G401 (cell line): ENCODE results near the gene SDK2. TPM values are rescaled to one million over a fixed set of nuclear protein-coding genes. Genes with fewer than 3 reads are reported as not detected.

Source experiments
- DNase-seq: peaks from one replicate; pipeline ENCODE4 v3.0.0-alpha.2; 2015; ENCODE audit warnings: low spot score
- in situ Hi-C: cut with HindIII; loops from 2 replicates; pipeline ENCODE4 v1.10.0; 2016; ENCODE audit warnings: low sequenced_read_pairs, mixed read lengths
- total RNA-seq: library from RNA; depleted of rRNA; stranded (reverse); fragments of >200 nt; shearing (Covaris generic); gene quantifications from 2 replicates; pipeline ENCODE4 v1.2.3, GENCODE V29; 2014

The SDK2 gene
- total RNA-seq, 1 experiment from 2014 or later, result 0.10 TPM

DNA sequence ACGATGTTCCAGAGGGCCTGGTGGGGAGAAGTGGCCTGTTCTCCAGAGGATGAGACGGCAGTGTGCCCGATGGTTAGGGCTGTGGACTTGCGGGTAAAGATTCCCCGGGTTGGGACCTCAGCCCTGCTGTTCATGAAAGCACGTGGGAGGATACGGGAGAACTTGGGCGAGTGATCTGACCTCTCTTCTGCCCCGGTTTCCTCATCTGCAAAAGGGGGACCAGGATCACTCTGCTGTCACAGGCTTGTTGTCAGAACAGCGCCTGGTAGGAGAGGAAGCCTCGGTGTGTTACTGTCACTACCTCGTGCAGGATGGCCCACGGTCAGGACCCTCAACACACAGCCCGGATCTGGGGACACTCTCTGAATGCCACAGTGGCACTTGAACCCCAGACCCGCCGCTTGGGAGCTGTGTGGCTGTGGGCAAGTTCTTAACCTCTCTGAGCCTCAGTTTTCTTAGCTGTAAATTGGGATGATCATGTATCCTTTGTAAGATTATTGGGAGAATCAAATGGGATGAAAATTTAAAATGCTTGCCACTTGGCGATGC, 246.9 kb downstream of the SDK2 start:
- no peak for DNase-seq

DNA sequence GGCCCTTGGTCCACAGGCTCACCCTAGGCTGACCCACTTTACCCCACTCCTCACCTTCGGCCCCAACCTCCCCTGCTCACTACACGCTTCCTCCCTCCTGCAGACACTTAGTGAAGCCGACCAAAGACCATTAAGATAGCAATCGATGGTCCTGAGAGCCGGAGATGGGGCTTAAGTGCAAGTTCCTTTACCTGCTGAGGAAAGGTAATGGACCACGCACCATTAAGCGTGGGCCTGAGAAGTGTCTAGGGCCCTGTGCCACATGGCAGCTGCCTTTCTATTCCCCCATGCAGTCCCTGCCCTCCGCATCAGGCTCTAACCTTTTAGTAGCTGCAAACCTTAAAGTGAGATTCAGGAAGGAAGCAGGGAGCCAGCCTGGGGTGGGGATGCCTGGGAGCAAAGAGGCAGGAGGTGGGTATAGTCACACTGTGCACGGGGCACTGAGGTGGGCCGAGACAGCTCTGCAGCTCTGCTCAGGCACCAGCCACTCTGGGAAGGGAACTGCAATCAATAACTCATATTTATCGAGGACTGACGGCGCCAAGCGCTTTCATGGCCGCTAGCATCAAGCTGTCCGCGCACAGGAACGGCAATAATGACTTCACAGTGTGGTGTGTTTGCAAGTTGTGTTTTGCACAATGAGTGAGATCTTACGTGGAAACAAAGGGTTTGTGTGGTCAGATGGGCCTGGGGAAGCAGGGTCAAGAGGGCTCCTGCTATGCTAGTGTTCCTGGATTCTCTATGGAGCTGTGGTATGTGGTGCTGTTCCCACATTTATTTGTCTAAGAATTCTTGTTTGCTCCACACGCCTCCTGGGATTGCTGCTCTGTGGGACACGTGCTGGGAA, 247.6 kb downstream of the SDK2 start:
- in situ Hi-C loops, result no loop called here
- DNase-seq, result no peak

More for the DNA sequence above, 246.9 kb downstream of the SDK2 start:
- in situ Hi-C loops, result no loop called here

DNA sequence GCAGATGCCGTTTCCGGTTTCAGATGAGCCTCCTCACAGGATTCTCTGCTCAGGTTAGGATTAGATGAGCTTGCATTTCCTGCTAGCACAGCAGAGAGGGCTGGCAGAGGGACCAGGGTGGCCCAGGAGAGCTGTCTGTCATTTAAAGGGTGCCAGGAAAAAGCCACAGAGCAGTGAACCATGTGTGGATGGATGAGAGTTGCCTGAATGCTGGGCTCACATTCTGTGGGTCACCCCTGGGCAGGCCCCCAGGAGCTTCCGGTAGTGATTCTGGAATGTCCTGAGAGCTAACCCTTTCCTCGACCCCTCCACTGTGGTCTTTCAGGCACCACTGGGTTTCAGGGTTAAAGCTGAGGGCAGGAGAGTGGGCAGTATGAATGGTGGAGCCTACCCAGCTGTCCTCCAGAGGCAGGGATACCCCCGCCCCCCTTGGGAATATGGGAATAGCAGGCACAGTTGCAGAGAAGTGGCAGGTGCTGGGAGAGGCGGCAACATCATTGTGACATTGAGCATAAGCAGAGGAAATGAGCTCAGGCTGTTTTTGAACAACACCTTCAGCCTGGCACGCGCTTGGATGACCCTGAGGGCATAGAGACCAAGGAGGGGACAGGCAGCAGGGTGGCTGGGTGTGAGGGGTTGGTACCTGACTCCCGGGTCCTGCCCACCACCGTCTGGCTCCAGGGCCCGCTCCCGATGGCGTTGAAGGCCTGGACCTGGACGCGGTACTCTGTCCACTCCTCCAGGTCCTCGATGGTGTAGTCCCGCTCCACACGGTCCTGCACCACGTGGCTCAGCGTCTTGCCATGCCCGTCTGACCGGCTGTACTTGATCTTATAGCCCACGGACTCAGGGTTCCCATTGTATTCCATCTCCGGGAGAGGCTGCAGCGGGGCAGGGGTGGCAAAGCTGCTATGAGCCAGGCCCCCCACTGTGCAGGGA, 249.5 kb downstream of the SDK2 start:
- DNase-seq, result no peak
- in situ Hi-C loops, result no loop called here

DNA sequence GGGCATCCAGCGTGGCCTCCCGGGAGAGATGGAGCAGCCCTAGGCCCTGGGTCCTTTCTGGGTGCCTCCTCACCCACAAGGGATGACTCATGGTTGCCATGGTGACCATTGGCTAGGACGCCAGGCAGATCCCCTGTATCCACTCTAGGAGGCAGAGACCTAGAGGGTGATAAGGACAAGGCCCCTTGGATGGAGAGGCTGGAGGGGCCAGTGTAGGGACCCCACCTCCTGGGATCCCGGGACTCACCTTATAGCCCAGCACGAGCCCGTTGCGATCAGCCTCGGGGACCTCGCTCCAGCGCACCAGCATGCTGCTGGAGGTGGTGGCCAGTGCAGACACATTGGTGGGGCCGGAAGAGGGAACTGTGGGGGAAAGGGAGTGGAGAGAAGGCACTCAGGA, 250.3 kb downstream of the SDK2 start:
- in situ Hi-C loops, result no loop called here
- DNase-seq, result no peak

DNA sequence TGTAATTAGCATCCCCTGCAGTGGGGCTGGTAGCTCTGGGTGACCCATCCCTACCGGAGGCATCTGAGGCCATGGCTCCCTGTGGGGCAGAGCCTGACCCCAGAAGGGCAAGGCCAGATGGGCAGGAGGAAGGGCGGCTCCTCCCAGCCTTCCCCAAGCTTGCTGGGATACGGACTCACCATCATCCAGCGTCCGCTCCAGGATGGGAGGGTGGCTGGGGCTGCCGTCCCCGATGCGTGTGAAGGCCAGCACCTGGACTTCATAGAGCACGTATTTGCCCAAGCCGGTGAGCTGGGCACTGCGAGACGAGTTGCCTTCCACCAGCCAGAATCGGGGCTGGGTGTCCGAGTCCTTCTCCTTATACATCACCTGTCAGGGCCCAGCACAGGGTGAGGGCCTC, 250.9 kb downstream of the SDK2 start:
- in situ Hi-C loops, result no loop called here
- no peak for DNase-seq

DNA sequence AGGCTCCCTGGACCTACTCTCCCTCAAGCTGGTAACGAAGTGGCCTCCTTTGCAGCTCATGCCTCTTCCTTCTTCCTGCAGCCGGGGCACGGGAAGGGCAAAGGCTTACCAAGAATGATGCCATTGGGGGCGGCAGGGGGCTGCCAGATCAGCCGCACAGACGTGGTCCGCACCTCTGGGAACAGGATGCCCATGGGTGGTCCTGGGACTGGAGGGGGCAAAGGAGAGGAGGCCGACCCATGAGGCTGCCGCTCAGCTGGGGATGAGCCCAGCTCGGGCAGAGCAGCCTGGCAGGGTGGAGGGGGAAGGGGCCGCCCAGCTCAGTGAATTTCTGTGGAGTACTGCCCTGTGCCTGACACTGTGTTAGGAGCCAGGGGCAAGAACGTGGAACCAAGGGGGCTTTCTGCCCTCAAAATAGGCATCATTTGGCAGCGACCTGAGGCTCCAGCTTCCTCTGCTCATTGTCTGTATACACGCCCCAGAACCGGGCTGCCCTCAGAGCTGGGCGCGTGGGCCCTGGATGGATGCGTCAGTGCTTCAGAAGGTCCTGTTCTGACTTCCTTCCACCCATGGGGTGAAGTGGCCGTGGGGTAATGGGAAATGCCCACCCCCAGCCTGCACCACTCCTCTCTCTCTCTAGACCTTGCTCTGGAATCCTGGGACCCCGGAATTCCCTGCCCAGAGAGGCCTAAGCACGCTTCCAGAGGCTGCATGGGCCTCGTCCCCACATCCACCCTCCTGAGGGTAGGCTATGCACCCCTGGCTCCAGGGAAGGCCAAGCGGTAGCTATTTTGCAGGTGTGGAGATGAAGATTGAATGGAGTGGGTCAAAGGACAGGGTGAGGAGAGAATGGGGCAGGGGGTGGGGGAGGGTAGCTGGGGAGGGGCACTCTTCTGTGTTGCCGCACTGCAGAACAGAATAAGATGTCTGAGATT, 252.6 kb downstream of the SDK2 start:
- no peak for DNase-seq
- in situ Hi-C loops, result no loop called here

DNA sequence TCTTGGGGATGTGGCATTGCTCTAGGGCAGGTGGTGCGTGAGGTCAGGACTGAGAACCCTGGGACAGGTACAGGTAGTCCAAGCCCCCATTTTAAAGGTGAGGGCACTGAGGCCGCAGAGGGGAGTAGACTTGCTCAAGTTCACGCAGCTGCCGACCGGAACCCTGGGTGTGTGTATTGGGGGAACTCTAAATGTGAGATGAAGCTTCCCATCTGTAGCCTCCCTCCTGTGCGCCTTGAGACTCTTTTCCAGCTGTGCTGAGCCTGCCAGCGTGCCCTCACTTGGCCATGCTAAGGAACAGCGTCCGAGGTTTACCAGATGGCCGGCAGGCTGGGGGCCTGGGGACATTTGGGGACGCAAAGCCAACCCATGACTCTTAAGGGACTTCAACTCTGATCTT, 253.4 kb downstream of the SDK2 start:
- in situ Hi-C loops, result no loop called here
- no peak for DNase-seq

DNA sequence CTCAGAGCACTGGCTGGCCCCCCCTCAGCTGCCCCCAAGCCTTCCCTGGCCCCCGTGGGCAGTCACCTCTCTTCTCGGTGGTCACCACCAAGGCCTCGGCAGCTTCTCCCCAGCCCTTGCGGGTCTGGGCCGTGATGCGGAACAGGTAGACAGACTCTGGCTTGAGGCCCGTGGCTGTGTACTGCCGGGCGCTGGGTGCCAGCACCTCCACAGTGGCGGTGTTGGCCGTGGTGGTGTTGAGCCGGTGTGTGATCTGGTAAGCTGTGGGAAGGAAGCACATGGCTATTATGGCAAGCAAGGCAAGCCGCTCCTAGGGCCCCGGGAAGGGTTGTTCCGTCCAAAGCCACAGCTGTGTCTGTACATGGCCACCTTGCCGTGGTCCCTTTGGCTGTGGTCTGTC, 254.0 kb downstream of the SDK2 start:
- in situ Hi-C loops, result no loop called here
- no peak for DNase-seq

DNA sequence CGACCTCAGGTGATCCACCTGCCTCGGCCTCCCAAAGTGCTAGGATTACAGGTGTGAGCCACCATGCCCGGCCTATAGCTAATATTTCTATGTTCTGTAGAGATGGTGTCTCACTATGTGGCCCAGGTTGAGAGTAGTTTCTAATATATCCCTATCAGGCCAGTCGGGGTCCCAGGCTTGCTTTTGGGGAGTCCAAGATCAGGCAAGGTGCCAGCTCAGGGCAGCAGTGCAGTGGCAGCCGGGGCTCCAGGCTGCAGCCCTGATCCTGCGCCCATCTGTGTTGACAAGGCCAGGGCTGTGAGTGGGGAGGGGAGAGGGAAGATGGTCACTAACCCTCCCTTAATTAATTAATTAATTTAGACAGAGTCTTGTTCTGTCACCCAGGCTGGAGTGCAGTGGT, 254.8 kb downstream of the SDK2 start:
- DNase-seq, result no peak
- in situ Hi-C loops, result no loop called here

DNA sequence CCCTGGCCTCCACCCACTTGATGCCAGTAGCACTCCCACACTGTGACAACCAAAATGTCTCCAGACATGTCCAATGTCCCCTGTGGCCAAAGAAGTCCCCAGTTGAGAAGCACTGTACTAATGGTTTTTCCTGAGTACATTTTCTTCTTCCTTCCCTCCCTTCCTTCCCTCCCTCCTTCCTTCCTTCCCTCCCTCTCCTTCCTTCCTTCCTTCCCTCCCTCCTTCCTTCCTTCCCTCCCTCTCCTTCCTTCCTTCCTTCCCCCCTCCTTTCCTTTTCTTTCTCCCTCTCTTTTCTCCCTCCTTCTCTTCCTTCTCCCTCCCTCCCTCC, 255.7 kb downstream of the SDK2 start:
- no peak for DNase-seq
- in situ Hi-C loops, result no loop called here

DNA sequence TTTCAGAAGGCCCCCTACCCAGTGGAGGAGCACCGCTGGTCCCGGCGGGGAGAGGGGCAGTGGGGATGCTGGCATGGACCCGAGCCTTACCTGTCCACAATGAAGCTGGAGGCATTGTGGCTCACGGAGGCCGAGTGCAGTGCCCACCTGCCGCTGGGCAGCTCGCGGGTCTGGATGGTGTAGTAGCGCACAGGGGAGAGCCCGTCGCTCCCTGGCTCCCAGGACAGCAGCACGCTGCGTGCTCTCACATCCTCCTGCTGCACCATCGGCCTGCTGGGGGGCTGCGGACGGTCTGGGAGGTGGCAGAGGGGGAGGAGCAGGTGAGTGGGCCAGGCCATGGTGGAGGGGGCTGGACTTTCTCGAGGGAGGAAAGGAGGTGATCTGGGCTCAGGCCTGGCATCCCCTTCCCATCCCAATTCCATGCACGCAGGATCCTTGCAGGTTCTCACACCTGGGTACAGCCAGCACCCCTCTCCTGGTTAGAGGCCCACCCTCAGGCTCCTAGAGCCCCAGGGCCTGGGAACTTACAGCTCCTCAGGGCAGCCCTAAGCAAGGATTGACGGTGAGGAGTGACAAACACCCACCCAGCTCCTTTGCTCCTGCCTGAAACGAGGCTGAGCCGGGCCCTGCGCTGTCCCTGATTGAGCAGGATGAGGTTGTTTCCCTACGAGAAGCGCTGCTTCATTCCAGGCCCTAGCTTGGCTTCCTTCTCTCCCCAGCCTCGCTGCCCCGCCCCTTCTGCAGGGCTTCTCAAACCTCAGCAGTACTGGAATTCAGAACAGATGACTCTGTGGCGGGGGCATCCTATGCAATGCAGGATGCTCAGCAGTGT, 256.3 kb downstream of the SDK2 start:
- in situ Hi-C loops, result no loop called here

DNA sequence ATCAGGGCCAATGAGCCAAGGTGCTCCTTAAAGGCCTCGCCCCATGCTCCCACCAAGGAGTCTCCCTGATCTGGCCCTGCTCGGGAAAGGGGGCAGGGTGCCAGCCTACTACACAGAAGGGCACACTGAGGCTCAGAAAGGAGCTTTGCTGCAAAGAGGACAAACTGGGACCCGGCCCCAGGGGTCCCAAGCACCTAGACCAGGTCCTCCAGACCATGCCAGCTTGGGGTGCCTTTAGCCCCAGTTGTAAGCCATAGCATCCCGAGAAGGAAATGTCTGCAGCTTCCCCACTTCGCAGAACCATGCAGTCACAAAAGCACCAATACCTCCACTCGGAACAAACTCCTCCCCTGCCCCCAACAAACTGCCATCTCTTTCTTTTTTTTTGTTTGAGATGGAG, 257.7 kb downstream of the SDK2 start:
- in situ Hi-C loops, result no loop called here
- DNase-seq, result no peak

More for the DNA sequence above, 256.3 kb downstream of the SDK2 start:
- DNase-seq, result no peak

DNA sequence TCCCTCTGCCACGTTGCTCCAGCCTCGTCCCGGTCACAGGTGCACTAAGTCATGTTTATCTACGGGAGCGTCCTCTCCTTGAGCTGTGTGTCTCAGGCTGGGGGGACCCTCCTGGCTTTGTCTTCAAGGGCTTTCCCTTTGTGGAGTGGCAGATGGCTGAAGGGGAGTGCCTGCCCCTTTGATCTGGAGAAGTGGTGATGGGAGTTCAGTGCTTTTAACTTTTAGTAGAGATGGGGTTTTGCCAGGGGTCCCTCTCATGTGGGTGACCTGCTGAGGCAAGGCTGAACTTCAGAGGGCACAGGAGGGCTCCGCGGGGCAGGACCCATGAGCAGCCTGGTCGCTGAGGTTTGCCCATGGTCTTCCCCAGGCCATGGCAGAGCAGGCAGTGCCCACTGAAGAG, 259.3 kb downstream of the SDK2 start:
- no peak for DNase-seq
- in situ Hi-C loops, result no loop called here

DNA sequence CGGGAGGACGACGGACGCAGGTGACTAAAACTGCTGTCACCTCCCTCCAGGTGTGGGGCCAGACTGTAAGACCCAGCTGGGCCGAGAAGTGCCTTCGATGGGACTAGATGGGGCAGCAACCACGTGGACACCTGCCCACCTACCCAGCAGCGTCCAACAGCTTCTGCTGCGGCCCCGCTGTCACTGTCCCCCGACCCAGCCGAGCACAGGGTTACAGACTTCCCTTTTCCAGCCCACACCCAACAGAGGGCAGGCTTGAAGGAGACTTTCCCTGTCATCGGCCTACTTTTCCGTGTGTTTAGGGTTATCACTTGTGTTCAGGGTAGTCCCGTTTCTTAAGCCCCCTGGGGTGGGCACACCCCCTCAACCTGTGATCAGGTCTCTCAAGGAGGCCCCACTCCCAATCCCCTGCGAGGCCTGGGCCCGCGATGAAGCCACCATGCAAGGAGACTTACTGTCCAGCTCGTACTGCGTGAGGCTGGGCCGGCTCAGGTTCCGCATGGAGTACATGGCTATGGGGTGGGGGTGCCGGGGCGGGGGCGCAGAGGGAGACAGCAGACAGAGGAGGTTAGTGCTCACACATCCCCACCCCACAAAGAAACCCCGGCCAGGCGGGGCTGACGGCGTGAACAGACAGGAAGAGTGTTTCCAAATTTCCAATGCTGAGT, 263.7 kb downstream of the SDK2 start:
- DNase-seq, result no peak
- in situ Hi-C loops, result no loop called here

DNA sequence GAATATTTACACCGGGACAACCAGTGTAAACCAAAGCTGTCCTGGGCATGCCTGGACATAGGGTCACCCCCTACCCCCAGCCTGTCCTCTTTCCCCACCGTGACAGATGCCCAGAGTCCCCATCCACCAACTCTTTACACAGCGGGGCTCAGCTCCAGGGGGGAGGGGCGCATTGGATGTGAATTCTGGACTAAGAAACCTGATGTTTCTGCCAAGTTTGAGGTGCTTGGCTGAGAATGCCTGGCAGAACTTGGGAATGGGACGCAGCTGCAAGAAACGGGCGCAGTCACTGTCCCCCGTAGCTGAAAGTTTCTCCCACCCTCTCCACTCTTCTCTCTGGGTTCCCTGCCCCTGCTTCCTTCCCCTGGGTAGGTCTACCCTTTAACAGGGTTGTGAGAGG, 264.4 kb downstream of the SDK2 start:
- in situ Hi-C loops, result no loop called here
- DNase-seq, result no peak

DNA sequence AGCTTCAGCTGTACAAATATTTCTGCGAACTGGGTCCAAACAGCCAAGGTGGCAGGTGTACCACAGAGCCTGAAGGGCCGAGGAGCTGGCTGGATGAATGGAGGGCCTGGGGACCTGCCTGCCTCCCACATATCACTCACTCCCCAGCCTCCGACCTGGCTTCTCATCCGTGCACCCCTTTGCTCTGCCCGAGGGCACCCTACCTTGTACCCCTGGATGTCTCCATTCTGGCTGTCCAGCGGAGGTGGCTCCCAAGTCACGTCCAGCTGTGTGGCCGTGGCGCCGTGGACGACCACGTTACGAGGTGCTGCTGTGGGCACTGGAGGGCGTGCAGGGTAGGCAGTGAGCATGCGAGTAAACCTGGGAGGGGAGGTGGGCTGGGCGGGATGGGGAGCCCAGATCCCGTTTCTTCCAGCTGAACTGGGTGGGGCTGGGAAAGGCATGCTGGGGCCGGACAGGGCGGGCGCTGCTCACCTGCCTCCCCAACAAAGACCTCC, 265.2 kb downstream of the SDK2 start:
- in situ Hi-C loops, result no loop called here
- DNase-seq, result no peak

DNA sequence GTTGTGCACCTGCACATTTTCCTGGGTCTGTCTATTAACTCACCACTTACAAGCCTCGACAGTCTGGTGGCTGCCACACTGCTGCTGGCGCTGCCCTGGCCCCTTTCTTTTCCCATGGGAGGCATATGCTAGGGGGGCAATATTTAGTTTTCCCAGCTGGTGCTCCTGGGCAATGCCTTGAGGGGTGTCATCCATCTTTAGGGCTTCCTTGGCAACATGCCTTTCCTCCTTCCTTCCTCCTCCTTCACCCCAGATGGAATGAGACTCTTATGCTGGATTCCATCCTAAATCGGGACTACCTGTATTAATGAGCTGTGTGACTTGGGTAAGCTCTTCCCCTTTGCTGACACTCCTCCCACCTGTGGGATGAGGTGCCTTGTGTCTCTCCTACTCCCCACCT, 267.6 kb downstream of the SDK2 start:
- in situ Hi-C loops, result no loop called here
- DNase-seq, result no peak

DNA sequence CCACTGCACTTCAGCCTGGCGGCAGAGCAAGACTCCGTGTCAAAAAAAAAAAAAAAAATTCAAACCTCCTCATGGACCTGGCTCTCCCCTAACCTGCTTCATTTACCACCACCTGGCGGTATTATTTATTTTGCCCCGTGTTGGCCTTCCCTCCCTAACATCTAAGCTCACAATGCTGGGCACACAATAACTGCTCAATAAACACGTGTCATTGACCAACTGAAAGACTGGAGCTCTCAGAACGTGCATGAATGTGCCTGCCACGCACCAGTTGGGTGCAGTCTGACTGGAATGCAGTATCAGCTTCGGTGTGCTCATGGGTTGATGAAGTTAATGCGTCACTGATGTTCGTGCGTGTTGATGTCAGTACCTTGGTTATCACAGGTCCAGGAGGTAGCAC, 268.1 kb downstream of the SDK2 start:
- in situ Hi-C loops, result no loop called here
- no peak for DNase-seq
